Activated CD4-positive, alpha-beta T cell treated with anti-CD3 and anti-CD28 coated beads, Interleukin-2, amount 50 U/mL, for 16 hours (primary cell): ENCODE measurements around the gene KRT84.
A peak's percentile ranks its signal among the peaks of the same experiment; 100 is the strongest.
"Not testable (repeated sequence)": the region's sequence is repeated elsewhere in the genome, so short reads cannot be mapped to it uniquely, and the experiment has no call there.

Source experiments
- DNase-seq: peaks from one replicate; pipeline ENCODE4 v3.0.0-alpha.2; 2020

Gene KRT84

DNA sequence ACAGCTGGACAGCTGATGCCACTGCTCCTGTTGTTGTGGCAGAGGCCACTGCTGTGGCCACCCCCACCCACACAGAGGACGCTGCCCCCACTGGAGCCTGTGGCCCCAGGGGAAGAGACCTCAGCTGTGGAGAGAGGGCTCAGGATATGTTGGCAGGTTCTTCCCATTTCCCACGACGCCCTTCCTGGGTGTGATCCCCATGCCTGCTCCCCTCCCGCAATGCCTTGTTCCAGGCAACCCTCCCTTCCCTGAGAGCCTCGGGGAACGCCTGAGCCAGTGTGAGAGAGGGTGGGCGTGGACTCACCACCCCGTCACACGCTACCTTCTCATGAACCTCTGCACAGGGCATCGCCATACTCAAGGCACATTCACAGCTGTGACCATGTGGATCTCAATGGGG, 26.4 kb upstream of the KRT84 start:
- no peak for DNase-seq

DNA sequence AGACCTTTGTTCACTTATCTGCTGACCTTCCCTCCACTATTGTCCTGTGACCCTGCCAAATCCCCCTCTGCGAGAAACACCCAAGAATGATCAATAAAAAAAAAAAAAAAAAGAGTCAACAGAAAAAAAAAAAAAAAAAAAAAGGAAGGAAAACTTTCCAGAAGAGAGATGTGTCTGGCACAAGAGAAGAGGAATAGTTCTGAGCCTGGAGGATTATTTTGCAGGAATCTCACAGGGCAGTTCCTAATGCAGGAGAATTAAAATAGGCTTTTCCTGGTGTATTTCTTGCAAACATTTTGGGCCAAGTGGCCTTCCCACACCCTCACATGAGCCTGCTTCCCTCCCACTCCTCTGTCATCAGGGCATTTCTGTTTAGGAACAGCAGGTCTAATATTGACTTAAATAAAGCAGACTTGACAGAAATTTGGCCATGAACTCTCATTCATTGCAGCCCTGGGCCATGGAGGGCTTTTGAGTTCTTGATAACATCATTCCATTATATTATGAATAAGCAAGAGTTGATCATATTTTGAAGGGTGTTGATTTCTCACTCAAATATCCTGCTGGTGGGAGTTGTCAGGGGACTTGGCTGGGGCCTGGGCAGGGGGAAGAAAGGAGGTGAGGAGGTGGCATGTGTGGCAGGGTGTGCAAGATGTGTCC, 25.3 kb upstream of the KRT84 start:
- DNase-seq: not testable (repeated sequence)

DNA sequence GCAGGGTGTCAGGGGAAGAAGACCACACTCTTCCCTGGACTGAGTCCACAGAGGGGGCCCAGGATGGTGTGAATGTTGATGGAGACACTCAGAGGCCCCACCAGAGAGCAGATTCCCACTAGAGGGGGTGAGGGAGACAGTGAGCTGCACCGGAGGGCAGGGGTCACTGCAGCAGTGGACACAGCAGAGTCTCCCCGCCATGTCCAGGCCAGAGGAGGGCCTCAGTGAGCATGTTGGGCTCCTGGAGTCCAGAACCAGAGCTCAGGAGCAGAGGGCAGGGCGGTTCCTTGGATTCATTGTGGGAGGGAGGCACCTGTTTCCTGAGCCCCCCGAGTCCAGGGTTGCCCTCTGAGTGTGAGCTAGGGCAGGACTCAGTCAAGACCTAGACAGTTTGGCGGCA, 22.5 kb upstream of the KRT84 start:
- no peak for DNase-seq

DNA sequence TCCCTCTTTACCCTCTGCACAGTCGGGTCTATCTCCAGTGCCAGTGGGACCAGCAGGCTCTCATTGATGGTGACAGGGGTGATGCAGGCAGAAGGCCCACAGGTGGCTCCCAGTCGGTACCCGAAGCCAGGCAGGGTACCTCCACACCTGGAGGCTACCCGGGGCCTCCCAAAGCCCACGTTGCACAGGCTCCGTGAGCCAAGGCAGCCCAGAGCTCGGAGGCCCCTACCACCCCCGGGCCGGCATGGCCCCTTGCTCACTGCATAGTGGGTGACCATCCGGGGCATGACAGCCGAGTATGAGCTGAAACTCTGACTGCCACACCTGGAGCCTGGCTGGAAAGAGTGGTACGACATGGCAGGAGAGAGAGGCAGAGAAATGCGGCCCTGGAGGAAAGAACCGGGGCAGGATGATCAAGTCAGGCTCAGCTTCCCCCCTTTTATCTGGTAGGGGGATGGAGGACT, 20.5 kb upstream of the KRT84 start, which contains the start of gene KRT82:
TSS of gene KRT82 (minus strand) at position 414 of the 464 bp plus-strand sequence. CDS start at position 356, 58 bp downstream.
- DNase-seq: no peak

DNA sequence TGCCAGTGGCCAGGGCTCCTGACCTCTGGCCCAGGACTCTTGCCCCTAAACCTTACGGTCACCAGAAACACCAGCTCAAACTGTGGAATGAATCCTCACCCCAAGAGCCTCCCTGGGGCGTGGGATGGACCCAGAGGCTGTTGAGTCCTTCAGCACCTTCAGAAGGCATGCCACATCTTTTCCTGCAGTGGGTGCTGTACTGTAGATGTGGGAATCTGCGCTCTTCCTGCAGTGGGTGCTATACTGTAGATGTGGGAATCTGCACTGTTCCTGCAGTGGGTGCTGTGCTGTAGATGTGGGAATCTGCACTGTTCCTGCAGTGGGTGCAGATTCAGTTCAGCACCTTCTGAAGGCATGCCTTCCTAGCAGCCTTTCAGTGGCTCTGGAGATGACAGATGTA, 19.5 kb upstream of the KRT84 start:
- no peak for DNase-seq

DNA sequence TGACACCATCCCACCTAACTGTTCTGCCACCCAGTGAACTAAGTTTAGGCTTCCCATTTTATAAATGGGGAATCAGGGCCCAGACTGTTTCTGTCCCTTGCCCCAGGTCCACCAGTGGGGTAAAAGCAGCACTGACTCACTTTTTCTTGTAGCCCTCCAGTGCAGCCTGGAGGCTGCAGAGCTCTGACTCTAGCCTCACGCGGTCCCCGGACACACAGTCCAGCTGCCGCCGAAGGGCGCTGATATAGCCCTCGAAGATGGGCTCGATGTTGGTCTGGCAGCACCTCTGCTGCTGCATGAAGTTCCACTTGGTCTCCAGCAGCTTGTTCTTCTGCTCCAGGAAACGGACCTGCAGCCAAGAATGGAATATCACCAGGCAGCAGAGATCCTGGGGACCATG, 18.1 kb upstream of the KRT84 start:
- no peak for DNase-seq

DNA sequence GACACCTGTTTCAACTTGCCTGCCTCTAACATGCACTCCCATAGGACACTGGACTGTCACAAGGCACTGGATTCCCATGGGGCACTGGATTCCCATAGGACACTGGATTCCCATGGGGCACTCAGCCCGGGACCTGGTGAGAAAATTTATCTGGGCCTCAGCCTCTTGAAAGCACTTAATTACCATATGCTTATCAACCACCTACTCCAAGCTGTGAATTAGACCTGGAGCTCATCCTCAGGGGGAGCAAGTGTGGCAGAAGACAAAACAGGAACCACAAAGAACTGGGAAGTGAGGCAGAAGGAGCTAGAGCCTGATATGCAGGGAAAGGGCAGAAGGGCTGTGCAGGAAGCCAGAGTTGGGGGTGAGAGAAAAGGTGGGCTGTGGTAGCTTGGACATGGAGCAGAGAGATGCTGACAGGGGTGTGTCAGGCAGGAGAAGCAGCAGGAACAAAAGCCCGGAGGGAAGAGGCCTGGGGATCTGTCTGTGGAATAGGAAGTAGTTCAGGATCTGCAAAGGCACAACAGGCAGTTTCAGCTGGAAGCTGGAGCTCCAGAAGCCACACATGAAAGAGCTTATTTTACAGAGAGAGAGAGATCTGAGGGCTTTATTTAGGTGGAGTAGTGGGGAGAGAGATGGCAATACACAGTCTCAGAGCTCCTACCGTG, 17.6 kb upstream of the KRT84 start:
- DNase-seq: no peak

DNA sequence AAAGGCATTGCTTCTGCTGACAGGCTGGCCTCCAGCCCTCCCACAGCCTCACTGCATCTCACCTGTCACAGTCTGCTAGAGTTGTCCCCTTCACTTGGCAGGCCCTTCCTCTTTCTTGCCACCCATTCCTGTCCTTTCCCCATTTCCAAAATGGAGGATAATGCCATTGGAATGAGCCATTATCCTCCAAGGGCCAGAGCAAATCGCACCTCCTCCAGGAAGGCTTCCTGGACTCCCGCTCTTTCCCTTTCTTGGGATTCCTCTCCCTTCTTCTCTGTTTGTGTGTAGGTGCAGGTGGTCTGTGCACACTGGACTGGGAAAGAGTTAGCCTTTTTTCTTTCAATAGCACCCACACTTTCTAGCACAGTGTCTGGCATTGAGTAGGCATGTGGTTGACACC, 16.9 kb upstream of the KRT84 start:
- no peak for DNase-seq

DNA sequence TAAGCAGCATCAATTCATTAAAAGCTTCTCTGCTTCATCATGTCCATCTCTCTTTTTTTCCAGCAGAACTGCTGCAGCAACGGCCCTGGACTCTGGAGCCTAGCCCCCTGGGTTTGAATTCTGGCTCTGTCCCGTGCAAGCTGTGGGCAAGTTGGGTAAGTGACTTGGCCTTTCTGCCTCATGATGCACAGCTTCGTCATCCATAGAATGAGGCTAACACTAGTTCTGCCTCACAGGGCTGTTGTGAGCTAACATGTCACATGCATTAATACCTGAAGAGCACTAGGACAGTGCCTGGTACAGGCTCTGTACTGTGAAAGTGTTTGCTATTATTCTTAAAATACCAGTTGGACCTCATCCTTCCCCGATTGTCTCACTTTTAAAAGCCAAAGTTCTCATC, 16.5 kb upstream of the KRT84 start:
- DNase-seq: no peak

DNA sequence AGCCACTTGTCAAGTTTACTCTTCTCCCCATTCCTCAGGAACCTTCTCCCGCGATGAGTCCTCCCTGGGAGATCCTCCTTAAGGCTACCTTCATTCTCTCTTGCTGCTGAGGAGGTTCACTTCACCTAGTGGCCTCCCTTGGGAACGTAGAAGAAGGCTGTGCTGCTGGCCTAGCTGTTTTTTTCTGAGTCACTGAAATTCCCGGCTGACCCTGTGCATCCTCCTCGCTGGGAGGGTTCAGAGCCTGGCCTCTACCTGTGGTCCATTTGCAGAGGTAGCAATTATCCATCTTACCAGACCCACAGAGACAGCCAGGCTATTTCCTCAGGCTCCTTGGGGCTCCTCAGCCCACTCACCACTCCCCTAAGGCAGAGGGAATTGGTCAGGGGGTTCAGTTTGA, 16.1 kb upstream of the KRT84 start:
- DNase-seq: no peak

DNA sequence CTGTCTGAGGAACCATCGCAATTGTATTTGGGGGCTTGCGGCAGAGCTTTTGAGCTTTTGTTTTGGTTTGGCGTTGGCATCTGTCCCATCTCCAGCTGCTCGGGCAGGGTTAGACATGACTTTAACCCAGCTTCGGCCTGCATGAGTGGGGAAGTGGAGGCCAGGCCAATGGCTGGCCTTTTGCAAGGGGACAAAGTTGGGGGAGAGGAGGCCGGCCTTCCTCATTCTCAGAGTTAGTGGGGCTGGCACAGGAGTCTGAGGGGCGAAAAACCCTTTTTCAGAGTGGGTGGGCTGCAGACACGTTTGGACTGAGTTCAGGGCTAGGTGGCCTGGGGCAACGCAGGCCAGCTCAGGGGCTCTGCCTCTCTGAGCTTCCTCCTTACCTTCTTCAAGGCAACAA, 15.5 kb upstream of the KRT84 start:
- DNase-seq: no peak

DNA sequence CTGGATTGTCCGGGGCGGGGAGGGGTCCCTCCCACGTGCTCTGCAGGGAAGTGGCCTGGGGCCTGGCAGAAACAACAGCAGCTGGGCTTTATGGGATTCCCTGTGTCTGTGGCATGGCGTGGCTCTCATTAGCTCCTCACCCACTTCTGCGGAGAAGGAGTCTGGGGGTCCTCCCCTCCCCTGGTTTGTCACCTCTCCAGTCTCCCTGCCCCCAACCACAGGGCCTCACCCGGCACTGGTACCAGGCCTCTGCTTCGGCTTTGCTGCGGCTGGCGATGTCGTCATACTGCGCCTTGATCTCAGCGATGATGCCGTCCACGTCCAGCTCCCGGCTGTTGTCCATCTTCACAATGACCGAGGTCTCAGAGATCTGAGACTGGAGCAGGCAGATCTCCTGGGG, 14.3 kb upstream of the KRT84 start:
- no peak for DNase-seq

DNA sequence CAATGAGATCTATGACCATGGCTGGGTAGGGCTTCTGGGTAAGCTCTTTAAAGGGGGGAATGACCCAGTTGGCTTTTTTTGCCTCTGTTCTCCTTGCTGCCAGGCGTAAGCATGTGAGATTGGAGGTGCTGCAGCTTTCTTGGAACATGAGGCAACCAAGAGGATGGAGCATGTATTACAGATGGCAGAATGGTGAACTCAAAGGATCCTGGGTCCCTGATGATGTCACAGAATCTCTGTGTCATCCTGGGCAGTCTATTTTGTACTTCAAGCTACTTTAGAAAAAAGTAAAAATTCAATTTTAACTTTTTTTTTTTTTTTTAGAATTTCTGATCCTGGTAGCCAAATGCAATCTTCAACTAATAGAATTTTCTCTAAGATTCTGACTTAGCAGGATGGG, 12.7 kb upstream of the KRT84 start:
- no peak for DNase-seq

DNA sequence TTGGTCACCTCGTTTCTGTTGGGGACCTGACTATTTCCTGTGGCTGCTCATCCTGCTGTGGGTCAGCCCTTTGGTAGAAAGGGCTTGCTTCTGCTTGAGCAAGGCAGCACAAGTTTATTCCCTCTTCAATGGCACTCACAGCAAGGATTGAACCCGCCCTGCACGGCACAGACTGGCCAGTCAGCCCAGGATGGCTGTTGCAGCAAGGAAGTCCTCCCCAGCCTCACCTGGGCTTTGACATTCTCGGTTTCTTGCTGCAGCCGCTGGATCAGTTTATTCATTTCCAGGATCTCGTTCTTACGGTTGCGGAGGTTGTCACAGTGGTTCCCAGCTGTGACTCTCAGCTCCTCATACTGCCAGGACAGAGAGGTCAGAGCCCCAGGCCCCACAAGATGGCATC, 11.2 kb upstream of the KRT84 start:
- DNase-seq: no peak

DNA sequence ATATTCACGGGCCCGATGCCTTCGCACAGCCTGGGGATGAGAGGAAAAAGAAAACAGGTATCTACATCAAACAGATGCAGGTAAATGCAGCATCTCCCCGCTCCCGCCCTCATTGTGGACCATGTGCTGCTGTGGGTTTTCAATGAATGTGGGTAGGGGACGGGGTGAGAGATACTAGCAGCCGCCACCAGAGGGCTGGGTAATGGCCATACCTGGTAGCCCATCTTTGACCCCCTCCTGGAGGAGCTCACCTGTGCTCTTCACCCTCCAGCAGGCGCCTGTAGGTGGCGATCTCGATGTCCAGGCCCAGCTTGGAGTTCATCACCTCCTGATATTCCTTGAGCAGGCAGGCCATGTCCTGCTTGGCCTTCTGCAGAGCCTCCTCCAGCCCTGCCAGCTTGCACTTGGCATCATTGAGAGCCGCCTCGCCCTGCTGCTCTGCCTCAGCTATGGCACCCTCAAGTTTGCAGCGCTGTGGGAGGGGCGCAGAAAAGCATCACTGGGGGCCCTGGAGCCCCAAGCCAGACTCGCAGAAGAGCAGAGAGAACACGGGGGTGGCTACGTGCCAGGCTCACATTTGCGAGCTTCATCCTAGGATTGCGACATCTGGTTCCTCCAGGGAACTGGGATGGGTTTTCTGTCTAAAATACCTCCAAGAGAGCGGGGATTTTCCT, 10.4 kb upstream of the KRT84 start:
- no peak for DNase-seq

DNA sequence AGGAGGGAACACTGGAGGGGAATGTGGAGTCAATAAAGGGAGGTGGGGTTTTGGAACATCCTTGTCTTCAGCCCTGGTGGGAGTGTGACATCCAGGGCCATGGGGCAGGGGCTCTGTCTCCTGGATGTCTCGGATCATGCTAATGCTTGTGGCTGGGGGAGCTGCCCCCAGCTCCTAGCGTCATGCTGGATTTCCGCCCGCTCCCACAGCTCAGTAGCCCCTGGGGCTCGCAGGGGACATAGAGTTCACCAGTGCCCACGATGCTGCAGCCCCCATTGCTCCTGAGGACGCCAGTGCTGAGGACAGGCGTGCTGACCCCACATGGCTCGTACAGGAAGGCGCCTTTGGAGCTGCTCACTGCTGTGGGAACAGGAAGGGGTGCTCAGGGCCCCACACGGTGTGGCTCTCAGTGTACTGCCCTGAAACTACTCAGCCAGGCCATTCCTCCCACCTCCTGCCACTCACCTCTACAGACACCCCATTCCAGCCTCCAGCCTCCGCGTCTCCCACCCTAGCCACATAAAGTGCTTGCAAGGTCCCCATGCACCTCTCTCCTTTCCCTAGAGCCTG, 9.5 kb upstream of the KRT84 start:
- no peak for DNase-seq

DNA sequence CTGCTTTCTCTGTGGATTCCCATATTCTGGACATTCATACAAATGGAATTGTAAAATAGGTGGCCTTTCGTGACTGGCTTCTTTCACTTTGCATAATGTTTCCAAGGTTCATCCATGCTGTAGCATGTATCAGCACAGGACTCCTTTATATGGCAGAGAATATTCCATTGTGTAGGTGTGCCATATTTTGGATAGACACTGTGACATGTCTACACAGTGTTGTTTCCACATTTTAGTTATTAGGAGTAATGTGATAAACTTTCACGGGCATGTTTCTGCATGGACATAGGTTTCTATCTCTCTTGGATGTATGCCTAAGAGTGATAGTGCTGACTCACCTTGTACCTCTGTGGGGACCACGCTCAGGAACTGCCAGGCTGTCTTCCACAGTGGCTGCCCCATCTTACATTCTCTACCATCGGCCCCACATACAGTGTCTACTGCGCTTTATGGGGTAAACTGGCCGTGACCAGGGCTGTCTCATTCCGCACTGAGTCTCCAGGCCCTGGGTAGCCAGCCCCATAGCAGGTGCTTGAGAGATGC, 7.1 kb upstream of the KRT84 start:
- no peak for DNase-seq

DNA sequence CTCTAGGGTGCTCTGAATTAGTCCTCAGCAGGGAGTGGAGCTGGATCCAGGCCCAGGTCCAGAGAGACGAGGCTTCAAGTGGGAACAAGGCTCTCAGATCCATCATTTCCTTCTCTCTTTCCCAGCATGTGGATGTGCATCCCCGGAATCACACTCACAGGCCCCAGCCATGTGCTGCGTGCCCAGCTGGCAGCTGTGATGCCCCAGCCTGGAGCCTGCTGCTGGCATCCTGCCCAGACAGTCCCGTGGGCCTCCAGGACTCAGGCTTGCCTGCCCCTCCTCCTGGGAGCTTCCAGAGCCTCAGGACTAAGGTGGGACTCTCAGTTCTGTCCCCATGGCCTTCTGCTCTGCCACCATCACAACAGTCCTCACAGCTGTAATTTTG, 6.2 kb upstream of the KRT84 start:
- DNase-seq: no peak

DNA sequence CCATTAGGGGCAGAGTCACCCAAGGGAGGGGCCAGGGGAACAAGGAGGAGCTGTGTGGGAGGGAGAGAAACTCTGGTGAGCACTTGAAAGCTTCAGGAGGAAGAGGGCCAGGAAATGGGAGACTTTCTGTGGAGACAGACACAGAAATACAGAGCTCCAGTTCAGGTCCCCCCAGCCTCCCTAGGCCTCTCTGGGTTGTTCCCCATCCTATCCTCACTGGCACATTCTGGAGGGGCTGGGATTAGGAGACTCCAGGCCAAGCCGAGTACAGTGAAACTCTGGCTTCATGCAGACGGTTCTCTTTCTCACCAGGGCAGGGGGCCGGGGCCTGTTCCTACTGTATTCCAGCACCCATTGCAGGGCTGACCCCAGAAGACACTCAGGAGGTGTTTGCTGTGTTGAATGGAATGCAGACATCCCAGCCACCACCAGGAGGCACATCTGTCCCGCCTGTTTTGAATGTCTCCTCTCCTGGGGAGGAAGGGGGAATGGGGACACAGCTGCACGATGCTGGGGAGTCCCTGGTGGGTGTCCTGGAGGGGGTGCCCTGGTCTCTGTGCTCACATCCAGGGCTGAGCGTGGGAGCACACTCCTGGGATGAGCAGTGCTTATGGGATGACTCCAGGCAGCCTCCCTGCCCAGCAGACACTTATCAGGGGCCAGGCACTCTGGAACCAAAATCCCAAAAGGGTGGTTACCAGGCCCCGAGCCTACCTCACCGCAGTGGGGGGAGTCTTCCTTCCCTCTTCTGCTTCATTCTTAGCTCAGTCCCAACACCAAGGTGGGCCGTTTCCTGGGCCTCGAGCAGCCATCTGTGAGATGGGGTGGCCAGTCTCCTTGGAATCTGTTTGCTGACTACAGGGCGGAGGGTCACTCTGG, 5.5 kb upstream of the KRT84 start:
- DNase-seq: peak; percentile 2

DNA sequence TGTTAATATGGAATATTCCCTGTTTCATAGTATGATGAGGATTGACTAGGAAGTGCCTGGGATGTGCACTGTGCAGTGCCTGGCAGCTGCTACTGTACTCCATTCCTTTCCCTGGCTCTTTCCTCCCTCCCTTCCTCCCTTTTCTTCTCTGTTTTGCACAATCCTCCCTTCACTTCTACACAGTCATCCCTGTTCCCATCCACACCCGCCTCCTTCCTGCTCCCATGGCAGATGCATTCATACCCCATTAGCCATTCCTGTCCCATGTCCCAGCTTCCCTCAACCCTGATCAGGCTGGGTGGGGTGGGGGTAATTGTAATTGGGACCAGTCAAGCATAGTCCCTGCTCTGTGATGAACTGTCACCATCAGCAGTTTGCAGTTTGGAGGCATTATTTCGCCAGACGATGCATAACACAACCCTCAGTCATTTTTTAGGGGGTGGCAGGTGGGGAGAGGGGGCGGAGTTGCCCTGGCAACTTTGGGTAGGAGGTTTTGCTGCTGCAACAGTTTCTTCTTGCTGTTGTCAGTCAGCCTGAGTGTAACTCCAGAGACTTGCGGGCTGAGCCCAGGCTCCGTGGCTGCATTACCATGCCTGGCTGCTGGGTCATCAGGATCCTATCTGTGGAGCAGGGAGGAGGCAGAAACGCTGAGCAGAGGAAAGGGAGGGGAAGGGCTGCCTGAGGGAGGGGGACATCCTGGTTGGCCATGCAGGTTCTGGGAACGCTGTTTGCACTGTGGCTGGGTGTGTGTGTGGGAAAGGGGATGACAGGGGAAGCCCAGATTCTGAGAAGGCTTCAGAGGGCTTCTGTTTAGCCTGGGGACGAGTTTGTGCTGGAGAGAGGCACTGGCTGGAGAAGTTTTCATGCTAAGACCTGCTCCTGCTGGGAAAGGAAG, 4.1 kb upstream of the KRT84 start:
- DNase-seq: no peak

DNA sequence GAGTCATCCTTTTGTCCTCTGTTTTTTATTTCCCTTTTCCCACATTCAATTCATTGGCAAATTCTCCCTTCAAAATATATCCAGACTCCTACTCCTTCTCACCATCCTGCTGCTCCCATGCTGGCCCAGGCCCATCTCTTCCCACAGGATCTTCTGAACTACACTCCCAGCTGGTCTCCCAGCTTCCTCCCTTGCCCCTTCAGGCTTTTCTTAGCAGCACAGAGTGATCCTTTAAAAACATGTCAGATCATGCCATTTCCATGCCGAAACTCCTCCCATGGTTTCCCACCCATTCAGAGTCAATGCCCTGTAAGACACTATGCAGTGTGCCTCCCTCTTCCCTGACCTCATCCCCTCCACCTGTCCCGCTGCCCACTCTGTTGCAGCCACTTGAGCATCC, 2.4 kb upstream of the KRT84 start:
- no peak for DNase-seq

DNA sequence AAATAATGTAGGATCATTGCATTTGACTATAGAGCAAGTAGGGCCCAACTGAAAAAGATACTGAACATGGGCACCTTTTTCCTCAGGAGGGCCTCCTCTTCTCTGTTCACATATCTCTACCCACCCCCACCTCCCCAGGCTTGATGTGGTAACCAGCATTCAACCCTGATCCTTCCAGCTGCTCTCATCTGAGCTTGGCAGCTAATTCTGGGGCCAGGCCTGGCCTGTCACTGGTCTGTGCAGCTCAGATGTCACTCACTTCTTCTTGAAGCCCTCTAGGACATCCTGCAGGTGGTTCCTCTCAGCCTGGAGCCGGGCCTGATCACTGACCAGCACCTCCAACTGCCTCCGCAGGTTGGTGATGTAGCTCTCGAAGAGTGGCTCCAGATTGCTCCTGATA, 2.1 kb downstream of the KRT84 start:
- DNase-seq: no peak
